K562 (cell line): Measurements from ENCODE around the gene GABRA5. TPM values are rescaled to one million over a fixed set of nuclear protein-coding genes. Genes with fewer than 3 reads are reported as not detected.

ENCODE experiments used
- E2F3 ChIP-seq: fragments of 250-450 bp; sonication (Bioruptor Pico); IDR thresholded peaks from 2 replicates; pipeline ENCODE4 v1.4.0; 2020; ENCODE audit warnings: mild to moderate bottlenecking
- HDAC8 ChIP-seq: fragments of 450-650 bp; IDR thresholded peaks from 2 replicates; pipeline ENCODE4 v1.6.1; 2016; ENCODE audit warnings: mild to moderate bottlenecking, missing genetic modification characterization, moderate library complexity, missing compliant biosample characterization
- HMG20A ChIP-seq: fragments of 450-650 bp; formaldehyde crosslinking; conservative IDR thresholded peaks from 2 replicates; pipeline ENCODE4 v1.4.0; 2020; ENCODE audit warnings: mild to moderate bottlenecking, mixed read lengths
- JUND ChIP-seq, 2 experiments: IDR thresholded peaks; 2 replicates in 1 of 2; 3 replicates in 1 of 2; pipeline ENCODE4 v1.6.1; 2011; ENCODE audit warnings: borderline replicate concordance in 2 of 2, low read depth in 2 of 2, low read length in 2 of 2, improper control_type of control experiment in 1 of 2, missing biosample characterization in 1 of 2, missing genetic modification characterization in 1 of 2, missing genetic modification reagents in 1 of 2
- KAT8 ChIP-seq: fragments of 450-650 bp; IDR thresholded peaks from 2 replicates; pipeline ENCODE4 v1.6.1; 2016; ENCODE audit warnings: low read depth, mild to moderate bottlenecking
- MYBL2 ChIP-seq, 2 experiments: fragments of 450-650 bp in 1 of 2; sonication (generic) in 1 of 2; formaldehyde crosslinking in 1 of 2; IDR thresholded peaks; 2 replicates each; pipeline versions ENCODE4 v1.6.1 to v1.8.1; 2017 to 2022; ENCODE audit warnings: borderline replicate concordance in 1 of 2, inconsistent platforms in 1 of 2, low read depth in 1 of 2, mild to moderate bottlenecking in 1 of 2, missing genetic modification reagents in 1 of 2, moderate library complexity in 1 of 2
- NFRKB ChIP-seq: fragments of 450-650 bp; IDR thresholded peaks from 2 replicates; pipeline ENCODE4 v1.6.1; 2016; ENCODE audit warnings: low read depth
- POLR2AphosphoS5 ChIP-seq: IDR thresholded peaks from 2 replicates; pipeline ENCODE4 v1.6.1; 2011; ENCODE audit warnings: mild to moderate bottlenecking, low read depth, low read length, moderate library complexity; ENCODE audit not compliant: control insufficient read depth, insufficient read depth
- RFX7 ChIP-seq: fragments of 250-450 bp; sonication (Bioruptor Pico); IDR thresholded peaks from 2 replicates; pipeline ENCODE4 v1.5.1; 2021; ENCODE audit warnings: mild to moderate bottlenecking
- polyA plus RNA-seq, 8 experiments: library from polyadenylated mRNA; depleted of rRNA in 4 of 8; stranded (reverse) in 5 of 8; unstranded in 3 of 8; fragments of >200 nt; fragmentation: Nextera tagmentation in 2 of 8; fragmentation: Illumina TruSeq in 1 of 8; extraction: Ambion mirVana in 2 of 8; extraction: Trizol in 1 of 8; gene quantifications; 2 replicates each; pipeline versions ENCODE4 v1.2.1 to v1.2.3, GENCODE V29; 2011 to 2014; ENCODE audit warnings: inconsistent platforms in 1 of 8, missing spikeins in 1 of 8
- total RNA-seq, 7 experiments: library from RNA; depleted of rRNA in 6 of 7; stranded (reverse); fragments of >200 nt in 6 of 7; fragmentation: Illumina TruSeq in 2 of 7; extraction: Trizol in 2 of 7; gene quantifications; 2 replicates each; pipeline versions ENCODE4 v1.2.1 to v1.2.3, GENCODE V29; 2011 to 2021; ENCODE audit warnings: low replicate concordance in 1 of 7
- TF ChIP-seq, protein P1 (sequence below): fragments of 200-600 bp; sonication (generic); IDR thresholded peaks from one replicate; pipeline ENCODE4 v1.6.1; 2012; ENCODE audit warnings: mild to moderate bottlenecking, low read depth, low read length, inconsistent platforms
- TF ChIP-seq, protein P2 (sequence below): fragments of 450-650 bp; IDR thresholded peaks from 2 replicates; pipeline ENCODE4 v1.7.1; 2018; ENCODE audit warnings: mild to moderate bottlenecking, low read depth; ENCODE audit not compliant: partially characterized antibody
- TF ChIP-seq, protein P3 (sequence below): IDR thresholded peaks from 2 replicates; pipeline ENCODE4 v1.6.1; 2014; ENCODE audit warnings: antibody characterized with exemption

Gene GABRA5
- total and polyA plus RNA-seq, 9 of the 15 experiments (the other 6 are each of a cell fraction or from before 2014, with no cell fraction given), result not detected

DNA sequence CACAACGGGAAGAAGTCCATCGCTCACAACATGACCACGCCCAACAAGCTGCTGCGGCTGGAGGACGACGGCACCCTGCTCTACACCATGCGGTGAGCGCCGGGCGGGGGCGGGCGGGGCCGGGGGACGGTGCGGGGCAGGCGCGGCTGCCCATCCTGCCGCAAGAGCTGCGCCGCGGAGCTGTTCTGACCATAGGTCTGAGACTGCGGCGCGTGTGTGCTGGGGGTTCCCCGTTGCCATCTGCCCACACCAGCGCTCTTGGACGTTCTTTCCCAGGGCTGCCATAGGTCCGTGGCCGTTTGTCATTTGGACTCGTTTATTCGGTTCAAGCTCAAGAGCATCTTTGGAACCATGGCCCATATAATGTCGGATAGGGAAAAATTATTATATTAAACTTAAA is 16.6 kb downstream of the GABRA5 start (continued):
- TF ChIP-seq, protein P1, sequence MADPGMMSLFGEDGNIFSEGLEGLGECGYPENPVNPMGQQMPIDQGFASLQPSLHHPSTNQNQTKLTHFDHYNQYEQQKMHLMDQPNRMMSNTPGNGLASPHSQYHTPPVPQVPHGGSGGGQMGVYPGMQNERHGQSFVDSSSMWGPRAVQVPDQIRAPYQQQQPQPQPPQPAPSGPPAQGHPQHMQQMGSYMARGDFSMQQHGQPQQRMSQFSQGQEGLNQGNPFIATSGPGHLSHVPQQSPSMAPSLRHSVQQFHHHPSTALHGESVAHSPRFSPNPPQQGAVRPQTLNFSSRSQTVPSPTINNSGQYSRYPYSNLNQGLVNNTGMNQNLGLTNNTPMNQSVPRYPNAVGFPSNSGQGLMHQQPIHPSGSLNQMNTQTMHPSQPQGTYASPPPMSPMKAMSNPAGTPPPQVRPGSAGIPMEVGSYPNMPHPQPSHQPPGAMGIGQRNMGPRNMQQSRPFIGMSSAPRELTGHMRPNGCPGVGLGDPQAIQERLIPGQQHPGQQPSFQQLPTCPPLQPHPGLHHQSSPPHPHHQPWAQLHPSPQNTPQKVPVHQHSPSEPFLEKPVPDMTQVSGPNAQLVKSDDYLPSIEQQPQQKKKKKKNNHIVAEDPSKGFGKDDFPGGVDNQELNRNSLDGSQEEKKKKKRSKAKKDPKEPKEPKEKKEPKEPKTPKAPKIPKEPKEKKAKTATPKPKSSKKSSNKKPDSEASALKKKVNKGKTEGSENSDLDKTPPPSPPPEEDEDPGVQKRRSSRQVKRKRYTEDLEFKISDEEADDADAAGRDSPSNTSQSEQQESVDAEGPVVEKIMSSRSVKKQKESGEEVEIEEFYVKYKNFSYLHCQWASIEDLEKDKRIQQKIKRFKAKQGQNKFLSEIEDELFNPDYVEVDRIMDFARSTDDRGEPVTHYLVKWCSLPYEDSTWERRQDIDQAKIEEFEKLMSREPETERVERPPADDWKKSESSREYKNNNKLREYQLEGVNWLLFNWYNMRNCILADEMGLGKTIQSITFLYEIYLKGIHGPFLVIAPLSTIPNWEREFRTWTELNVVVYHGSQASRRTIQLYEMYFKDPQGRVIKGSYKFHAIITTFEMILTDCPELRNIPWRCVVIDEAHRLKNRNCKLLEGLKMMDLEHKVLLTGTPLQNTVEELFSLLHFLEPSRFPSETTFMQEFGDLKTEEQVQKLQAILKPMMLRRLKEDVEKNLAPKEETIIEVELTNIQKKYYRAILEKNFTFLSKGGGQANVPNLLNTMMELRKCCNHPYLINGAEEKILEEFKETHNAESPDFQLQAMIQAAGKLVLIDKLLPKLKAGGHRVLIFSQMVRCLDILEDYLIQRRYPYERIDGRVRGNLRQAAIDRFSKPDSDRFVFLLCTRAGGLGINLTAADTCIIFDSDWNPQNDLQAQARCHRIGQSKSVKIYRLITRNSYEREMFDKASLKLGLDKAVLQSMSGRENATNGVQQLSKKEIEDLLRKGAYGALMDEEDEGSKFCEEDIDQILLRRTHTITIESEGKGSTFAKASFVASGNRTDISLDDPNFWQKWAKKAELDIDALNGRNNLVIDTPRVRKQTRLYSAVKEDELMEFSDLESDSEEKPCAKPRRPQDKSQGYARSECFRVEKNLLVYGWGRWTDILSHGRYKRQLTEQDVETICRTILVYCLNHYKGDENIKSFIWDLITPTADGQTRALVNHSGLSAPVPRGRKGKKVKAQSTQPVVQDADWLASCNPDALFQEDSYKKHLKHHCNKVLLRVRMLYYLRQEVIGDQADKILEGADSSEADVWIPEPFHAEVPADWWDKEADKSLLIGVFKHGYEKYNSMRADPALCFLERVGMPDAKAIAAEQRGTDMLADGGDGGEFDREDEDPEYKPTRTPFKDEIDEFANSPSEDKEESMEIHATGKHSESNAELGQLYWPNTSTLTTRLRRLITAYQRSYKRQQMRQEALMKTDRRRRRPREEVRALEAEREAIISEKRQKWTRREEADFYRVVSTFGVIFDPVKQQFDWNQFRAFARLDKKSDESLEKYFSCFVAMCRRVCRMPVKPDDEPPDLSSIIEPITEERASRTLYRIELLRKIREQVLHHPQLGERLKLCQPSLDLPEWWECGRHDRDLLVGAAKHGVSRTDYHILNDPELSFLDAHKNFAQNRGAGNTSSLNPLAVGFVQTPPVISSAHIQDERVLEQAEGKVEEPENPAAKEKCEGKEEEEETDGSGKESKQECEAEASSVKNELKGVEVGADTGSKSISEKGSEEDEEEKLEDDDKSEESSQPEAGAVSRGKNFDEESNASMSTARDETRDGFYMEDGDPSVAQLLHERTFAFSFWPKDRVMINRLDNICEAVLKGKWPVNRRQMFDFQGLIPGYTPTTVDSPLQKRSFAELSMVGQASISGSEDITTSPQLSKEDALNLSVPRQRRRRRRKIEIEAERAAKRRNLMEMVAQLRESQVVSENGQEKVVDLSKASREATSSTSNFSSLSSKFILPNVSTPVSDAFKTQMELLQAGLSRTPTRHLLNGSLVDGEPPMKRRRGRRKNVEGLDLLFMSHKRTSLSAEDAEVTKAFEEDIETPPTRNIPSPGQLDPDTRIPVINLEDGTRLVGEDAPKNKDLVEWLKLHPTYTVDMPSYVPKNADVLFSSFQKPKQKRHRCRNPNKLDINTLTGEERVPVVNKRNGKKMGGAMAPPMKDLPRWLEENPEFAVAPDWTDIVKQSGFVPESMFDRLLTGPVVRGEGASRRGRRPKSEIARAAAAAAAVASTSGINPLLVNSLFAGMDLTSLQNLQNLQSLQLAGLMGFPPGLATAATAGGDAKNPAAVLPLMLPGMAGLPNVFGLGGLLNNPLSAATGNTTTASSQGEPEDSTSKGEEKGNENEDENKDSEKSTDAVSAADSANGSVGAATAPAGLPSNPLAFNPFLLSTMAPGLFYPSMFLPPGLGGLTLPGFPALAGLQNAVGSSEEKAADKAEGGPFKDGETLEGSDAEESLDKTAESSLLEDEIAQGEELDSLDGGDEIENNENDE, result no peak
- no peak for TF ChIP-seq HDAC8 (tag)
- TF ChIP-seq MYBL2 (IDR thresholded peaks at IDR 0.05; ENCODE audit: low read depth), result no peak
- TF ChIP-seq MYBL2 (CRISPR knock-in tag; IDR thresholded peaks at IDR 0.05; ENCODE audit: borderline replicate concordance), result no peak
- TF ChIP-seq, protein P2, sequence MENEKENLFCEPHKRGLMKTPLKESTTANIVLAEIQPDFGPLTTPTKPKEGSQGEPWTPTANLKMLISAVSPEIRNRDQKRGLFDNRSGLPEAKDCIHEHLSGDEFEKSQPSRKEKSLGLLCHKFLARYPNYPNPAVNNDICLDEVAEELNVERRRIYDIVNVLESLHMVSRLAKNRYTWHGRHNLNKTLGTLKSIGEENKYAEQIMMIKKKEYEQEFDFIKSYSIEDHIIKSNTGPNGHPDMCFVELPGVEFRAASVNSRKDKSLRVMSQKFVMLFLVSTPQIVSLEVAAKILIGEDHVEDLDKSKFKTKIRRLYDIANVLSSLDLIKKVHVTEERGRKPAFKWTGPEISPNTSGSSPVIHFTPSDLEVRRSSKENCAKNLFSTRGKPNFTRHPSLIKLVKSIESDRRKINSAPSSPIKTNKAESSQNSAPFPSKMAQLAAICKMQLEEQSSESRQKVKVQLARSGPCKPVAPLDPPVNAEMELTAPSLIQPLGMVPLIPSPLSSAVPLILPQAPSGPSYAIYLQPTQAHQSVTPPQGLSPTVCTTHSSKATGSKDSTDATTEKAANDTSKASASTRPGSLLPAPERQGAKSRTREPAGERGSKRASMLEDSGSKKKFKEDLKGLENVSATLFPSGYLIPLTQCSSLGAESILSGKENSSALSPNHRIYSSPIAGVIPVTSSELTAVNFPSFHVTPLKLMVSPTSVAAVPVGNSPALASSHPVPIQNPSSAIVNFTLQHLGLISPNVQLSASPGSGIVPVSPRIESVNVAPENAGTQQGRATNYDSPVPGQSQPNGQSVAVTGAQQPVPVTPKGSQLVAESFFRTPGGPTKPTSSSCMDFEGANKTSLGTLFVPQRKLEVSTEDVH, result no peak
- TF ChIP-seq POLR2AphosphoS5, result no peak
- TF ChIP-seq NFRKB, result no peak
- TF ChIP-seq JUND (IDR thresholded peaks at IDR 0.05; ENCODE audit: borderline replicate concordance, low read depth, low read length), result no peak
- no peak for TF ChIP-seq JUND (tag; IDR thresholded peaks at IDR 0.05; ENCODE audit: borderline replicate concordance, low read depth, low read length)
- no peak for TF ChIP-seq RFX7 (CRISPR knock-in tag)
- TF ChIP-seq KAT8, result no peak
- TF ChIP-seq HMG20A (CRISPR knock-in tag), result no peak
- TF ChIP-seq E2F3 (CRISPR knock-in tag), result no peak
- TF ChIP-seq, protein P3, sequence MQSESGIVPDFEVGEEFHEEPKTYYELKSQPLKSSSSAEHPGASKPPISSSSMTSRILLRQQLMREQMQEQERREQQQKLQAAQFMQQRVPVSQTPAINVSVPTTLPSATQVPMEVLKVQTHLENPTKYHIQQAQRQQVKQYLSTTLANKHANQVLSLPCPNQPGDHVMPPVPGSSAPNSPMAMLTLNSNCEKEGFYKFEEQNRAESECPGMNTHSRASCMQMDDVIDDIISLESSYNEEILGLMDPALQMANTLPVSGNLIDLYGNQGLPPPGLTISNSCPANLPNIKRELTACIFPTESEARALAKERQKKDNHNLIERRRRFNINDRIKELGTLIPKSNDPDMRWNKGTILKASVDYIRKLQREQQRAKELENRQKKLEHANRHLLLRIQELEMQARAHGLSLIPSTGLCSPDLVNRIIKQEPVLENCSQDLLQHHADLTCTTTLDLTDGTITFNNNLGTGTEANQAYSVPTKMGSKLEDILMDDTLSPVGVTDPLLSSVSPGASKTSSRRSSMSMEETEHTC, result no peak
